GM12801 (cell line): ENCODE measurements around the gene IL9.

Experiments
- TF ChIP-seq, protein P1 (sequence below): IDR thresholded peaks from one replicate; pipeline ENCODE4 v1.5.1; 2011; ENCODE audit warnings: control low read depth; ENCODE audit not compliant: insufficient read length; ENCODE audit errors: extremely low read depth

IL9 gene

DNA sequence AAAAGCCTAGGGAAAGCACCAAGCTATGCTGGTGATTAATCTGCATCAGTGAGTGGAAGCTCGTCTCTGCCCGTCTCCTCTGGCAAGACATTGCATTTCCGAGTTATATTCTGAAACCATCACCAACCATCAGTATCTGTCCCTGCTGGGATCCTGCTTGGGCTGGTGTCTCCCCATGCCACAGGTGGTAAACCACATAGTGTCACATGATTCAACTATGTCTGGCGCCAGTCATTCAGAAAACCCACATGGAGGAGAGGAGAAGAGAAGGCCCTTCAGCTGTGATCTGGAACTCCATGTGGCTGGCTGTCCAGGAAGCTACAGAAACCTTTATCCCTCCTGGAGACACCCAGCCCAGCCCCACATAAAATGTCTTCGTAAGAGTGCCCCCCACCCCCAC lies 4.8 kb downstream of the IL9 start:
- TF ChIP-seq, protein P1, sequence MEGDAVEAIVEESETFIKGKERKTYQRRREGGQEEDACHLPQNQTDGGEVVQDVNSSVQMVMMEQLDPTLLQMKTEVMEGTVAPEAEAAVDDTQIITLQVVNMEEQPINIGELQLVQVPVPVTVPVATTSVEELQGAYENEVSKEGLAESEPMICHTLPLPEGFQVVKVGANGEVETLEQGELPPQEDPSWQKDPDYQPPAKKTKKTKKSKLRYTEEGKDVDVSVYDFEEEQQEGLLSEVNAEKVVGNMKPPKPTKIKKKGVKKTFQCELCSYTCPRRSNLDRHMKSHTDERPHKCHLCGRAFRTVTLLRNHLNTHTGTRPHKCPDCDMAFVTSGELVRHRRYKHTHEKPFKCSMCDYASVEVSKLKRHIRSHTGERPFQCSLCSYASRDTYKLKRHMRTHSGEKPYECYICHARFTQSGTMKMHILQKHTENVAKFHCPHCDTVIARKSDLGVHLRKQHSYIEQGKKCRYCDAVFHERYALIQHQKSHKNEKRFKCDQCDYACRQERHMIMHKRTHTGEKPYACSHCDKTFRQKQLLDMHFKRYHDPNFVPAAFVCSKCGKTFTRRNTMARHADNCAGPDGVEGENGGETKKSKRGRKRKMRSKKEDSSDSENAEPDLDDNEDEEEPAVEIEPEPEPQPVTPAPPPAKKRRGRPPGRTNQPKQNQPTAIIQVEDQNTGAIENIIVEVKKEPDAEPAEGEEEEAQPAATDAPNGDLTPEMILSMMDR = no peak

DNA sequence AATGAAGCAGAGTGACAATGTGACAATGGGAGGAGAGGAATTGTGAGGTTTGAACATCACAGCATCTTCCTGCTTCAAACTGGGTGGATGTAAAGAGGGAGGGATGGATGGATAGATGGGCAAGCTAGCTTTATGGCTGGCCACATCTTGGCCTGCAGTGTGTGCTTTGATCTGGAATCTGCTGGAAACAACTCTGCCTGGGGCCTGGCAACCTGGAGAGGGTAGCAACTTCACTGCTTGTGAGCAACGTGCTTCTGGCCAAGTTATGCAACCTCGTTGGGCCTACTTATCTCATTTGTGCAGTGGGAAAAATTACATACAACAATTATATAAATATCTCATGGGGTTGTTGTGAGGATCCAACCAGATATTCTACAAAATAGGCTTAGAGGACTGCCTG lies 5.3 kb downstream of the IL9 start:
- TF ChIP-seq, protein P1 = no peak

DNA sequence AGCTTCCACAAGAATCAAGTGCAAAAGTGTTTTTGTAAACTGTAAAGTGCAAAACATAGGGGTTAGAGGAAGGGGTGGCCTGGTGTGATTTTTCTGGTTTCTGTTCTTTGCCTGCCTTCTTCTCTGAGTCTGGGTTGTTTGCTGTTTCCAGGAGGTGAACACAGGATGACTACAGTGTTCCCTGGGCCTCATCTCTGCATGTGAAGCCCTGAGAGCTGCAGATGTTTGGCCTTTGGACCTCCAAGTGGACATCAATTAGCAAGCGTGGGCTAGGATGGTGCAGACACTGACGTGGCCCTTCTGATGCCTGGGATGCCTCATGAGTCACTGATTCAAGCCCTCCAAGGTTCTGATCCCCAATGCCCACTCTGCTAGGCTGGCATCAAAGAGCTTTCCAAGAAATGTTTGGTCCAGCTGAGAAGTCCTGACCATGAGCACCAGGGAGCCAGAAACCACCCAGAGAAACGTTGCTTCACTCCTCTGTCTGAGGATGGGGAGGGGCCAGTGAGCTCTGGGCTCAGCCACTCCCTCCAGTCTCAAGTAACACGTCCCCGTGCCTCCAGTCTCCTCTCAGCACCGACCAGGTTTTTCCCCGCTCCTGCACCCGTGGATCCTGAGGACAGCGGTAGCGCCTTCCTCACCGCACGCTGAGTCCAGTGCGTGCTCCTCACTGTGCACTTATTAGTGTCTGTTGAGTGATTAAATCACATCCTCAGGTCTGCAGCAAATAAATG lies 7.6 kb downstream of the IL9 start:
- TF ChIP-seq, protein P1 = no peak

DNA sequence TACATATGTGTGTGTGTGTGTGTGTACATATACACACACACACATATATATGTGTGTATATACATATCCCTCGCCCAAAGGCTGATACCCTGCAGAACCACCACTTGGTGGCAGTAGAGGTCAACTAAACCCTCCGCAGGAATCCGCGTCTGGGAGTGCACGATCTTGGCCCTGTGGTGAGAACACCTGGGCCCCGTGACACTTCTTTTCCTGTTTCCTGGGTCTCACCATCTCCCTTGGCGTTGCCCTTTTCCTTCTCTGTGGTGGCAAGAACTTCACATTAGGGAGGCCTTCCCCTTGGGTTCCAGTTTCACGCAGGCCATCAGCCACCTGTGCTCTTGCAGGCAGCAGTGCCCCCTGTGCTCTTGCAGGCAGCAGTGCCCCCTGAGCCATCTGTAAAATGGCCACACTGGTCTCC lies 8.2 kb downstream of the IL9 start:
- TF ChIP-seq, protein P1 = no peak

- TF ChIP-seq, protein P1 = no peak
These were observed 9.5 kb downstream of the IL9 start for GRCh38 chr5:135886136-135886535.

DNA sequence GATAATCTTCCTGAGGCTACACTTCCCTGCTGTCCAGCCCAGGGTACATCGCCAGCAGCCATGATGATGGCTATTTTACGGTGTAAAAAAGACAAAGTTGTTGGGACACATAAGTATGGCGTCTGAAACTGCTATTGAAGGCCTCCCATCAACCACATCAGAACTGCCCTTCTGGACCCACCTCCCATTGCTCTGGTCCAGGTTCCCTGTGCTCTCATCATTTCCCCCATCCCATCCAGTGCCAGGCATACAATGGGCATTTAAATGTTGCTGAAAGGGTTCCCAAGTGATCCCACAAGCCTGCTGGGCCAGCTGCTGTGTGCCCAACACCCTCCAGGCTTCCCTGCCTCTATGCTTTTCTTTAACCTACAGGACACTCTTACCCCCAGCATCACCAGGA lies 10.6 kb downstream of the IL9 start:
- TF ChIP-seq, protein P1 = no peak

GRCh38 chr5:135883441-135883840 lies 12.2 kb downstream of the IL9 start:
- TF ChIP-seq, protein P1 = no peak
